H9 (cell line): ENCODE results near the gene MAN1A1. TPM values are rescaled to one million over a fixed set of nuclear protein-coding genes. Genes with fewer than 3 reads are reported as not detected.

Experiments used
- DNase-seq: peaks from one replicate; pipeline ENCODE4 v3.0.0-alpha.2; 2017
- H2AFZ ChIP-seq: one replicate; pipeline ENCODE4 v1.6.1; 2013; ENCODE audit warnings: mild to moderate bottlenecking, low read length, control low read depth, moderate library complexity
- H2AK5ac ChIP-seq: 2 replicates; pipeline ENCODE4 v1.6.1; 2013; ENCODE audit warnings: low read length, control low read depth, mixed read lengths; ENCODE audit not compliant: insufficient read length
- H2BK120ac ChIP-seq: one replicate; pipeline ENCODE4 v1.6.1; 2013; ENCODE audit warnings: low read depth, mild to moderate bottlenecking, low read length, control low read depth, inconsistent platforms; ENCODE audit not compliant: poor library complexity, severe bottlenecking
- H2BK12ac ChIP-seq: 2 replicates; pipeline ENCODE4 v1.6.1; 2013; ENCODE audit warnings: low read length, control low read depth, mixed read lengths, low read depth; ENCODE audit not compliant: insufficient read length
- H2BK15ac ChIP-seq: 2 replicates; pipeline ENCODE4 v1.6.1; 2013; ENCODE audit warnings: low read depth, low read length, control low read depth
- H2BK20ac ChIP-seq: one replicate; pipeline ENCODE4 v1.6.1; 2013; ENCODE audit warnings: low read depth, mild to moderate bottlenecking, low read length, control low read depth, inconsistent platforms; ENCODE audit not compliant: poor library complexity, severe bottlenecking
- H2BK5ac ChIP-seq: 2 replicates; pipeline ENCODE4 v1.6.1; 2013; ENCODE audit warnings: low read length, control low read depth, mixed read lengths; ENCODE audit not compliant: insufficient read length
- H3K14ac ChIP-seq: 2 replicates; pipeline ENCODE4 v1.6.1; 2013; ENCODE audit warnings: low read length, control low read depth; ENCODE audit not compliant: insufficient read depth
- H3K18ac ChIP-seq: 2 replicates; pipeline ENCODE4 v1.6.1; 2013; ENCODE audit warnings: low read depth, mild to moderate bottlenecking, mixed read lengths, low read length, control low read depth; ENCODE audit not compliant: insufficient read length
- H3K23ac ChIP-seq: 2 replicates; pipeline ENCODE4 v1.6.1; 2013; ENCODE audit warnings: low read length, control low read depth, mixed read lengths, low read depth; ENCODE audit not compliant: insufficient read length
- H3K23me2 ChIP-seq: 2 replicates; pipeline ENCODE4 v1.6.1; 2013; ENCODE audit warnings: low read depth, mild to moderate bottlenecking, mixed read lengths, low read length, control low read depth; ENCODE audit not compliant: insufficient read length, poor library complexity, severe bottlenecking
- H3K27ac ChIP-seq: 2 replicates; pipeline ENCODE4 v1.5.1; 2013; ENCODE audit warnings: low read length, control low read depth, mixed read lengths, low read depth; ENCODE audit not compliant: insufficient read length
- H3K27me3 ChIP-seq: 2 replicates; pipeline ENCODE4 v1.6.1; 2013; ENCODE audit warnings: low read length, control low read depth, inconsistent platforms; ENCODE audit not compliant: insufficient read depth
- H3K4ac ChIP-seq: 2 replicates; pipeline ENCODE4 v1.6.1; 2013; ENCODE audit warnings: low read depth, mild to moderate bottlenecking, control low read depth, inconsistent platforms, low read length, moderate library complexity
- H3K4me1 ChIP-seq: 2 replicates; pipeline ENCODE4 v1.6.1; 2013; ENCODE audit warnings: low read length, control low read depth, inconsistent platforms; ENCODE audit not compliant: insufficient read depth
- H3K4me2 ChIP-seq: 2 replicates; pipeline ENCODE4 v1.6.1; 2013; ENCODE audit warnings: low read length, control low read depth, mixed read lengths; ENCODE audit not compliant: insufficient read length, insufficient read depth
- H3K56ac ChIP-seq: 2 replicates; pipeline ENCODE4 v1.6.1; 2013; ENCODE audit warnings: low read depth, mild to moderate bottlenecking, mixed read lengths, low read length, control low read depth; ENCODE audit not compliant: insufficient read length
- H3K79me1 ChIP-seq: 2 replicates; pipeline ENCODE4 v1.6.1; 2013; ENCODE audit warnings: low read depth, mild to moderate bottlenecking, moderate library complexity, low read length, control low read depth, inconsistent platforms; ENCODE audit not compliant: insufficient read depth, poor library complexity, severe bottlenecking
- H3K79me2 ChIP-seq: 2 replicates; pipeline ENCODE4 v1.6.1; 2013; ENCODE audit warnings: low read length, control low read depth, inconsistent platforms; ENCODE audit not compliant: insufficient read depth
- H3K9ac ChIP-seq: 2 replicates; pipeline ENCODE4 v1.6.1; 2013; ENCODE audit warnings: low read length, control low read depth, mixed read lengths; ENCODE audit not compliant: insufficient read length; ENCODE audit errors: extremely low read depth
- H3K9me3 ChIP-seq: one replicate; pipeline ENCODE4 v1.6.1; 2013; ENCODE audit warnings: low read depth, low read length, inconsistent platforms; ENCODE audit not compliant: control insufficient read depth
- H3T11ph ChIP-seq: one replicate; pipeline ENCODE4 v1.6.1; 2013; ENCODE audit warnings: mild to moderate bottlenecking, low read length, control low read depth, inconsistent platforms
- H4K20me1 ChIP-seq: one replicate; pipeline ENCODE4 v1.6.1; 2013; ENCODE audit not compliant: control insufficient read depth, insufficient read length, insufficient read depth
- H4K5ac ChIP-seq: 2 replicates; pipeline ENCODE4 v1.6.1; 2013; ENCODE audit warnings: low read depth, mild to moderate bottlenecking, mixed read lengths, low read length, control low read depth; ENCODE audit not compliant: insufficient read length
- H4K8ac ChIP-seq: replicated peaks from 2 replicates; pipeline ENCODE4 v1.6.1; 2013; ENCODE audit warnings: low read length, control low read depth, mixed read lengths, low read depth; ENCODE audit not compliant: insufficient read length
- H4K91ac ChIP-seq: 2 replicates; pipeline ENCODE4 v1.6.1; 2013; ENCODE audit warnings: low read depth, mild to moderate bottlenecking, moderate library complexity, mixed read lengths, low read length, control low read depth; ENCODE audit not compliant: insufficient read length
- H3K27ac Mint-ChIP-seq, 3 experiments: 2 replicates in 2 of 3; 3 replicates in 1 of 3; pipeline ENCODE4 v1.8.0; 2020 to 2021; ENCODE audit warnings: mixed read lengths in 3 of 3, mild to moderate bottlenecking in 1 of 3, moderate library complexity in 1 of 3
- H3K27me3 Mint-ChIP-seq: 2 replicates; pipeline ENCODE4 v1.8.0; 2021; ENCODE audit warnings: low read depth, mild to moderate bottlenecking, moderate library complexity, mixed read lengths
- H3K36me3 Mint-ChIP-seq, 3 experiments: 2 replicates in 2 of 3; 3 replicates in 1 of 3; pipeline ENCODE4 v1.8.0; 2020 to 2021; ENCODE audit warnings: low read depth in 3 of 3, mixed read lengths in 3 of 3; ENCODE audit not compliant: insufficient read depth in 1 of 3
- H3K4me1 Mint-ChIP-seq, 2 experiments: 2 replicates each; pipeline ENCODE4 v1.8.0; 2020; ENCODE audit warnings: mixed read lengths in 2 of 2
- H3K4me3 Mint-ChIP-seq, 2 experiments: 2 replicates in 1 of 2; 3 replicates in 1 of 2; pipeline ENCODE4 v1.8.0; 2020 to 2021; ENCODE audit warnings: mild to moderate bottlenecking in 2 of 2, mixed read lengths in 2 of 2, moderate library complexity in 1 of 2
- H3K9me3 Mint-ChIP-seq, 2 experiments: 2 replicates in 1 of 2; 3 replicates in 1 of 2; pipeline ENCODE4 v1.8.0; 2020; ENCODE audit warnings: mild to moderate bottlenecking in 2 of 2, mixed read lengths in 2 of 2, moderate library complexity in 1 of 2
- WGBS: extraction: QIAGEN DNeasy Blood & Tissue Kit; methylation state at CpG from one replicate; pipeline ENCODE4 v1.1.7; 2013; ENCODE audit warnings: missing lambda C conversion rate, low lambda C conversion rate, mixed read lengths; ENCODE audit not compliant: insufficient read length; ENCODE audit errors: extremely low coverage; 5-methylcytosine and 5-hydroxymethylcytosine counted together
- total RNA-seq: library from RNA; stranded (reverse); gene quantifications from 2 replicates; pipeline ENCODE4 v1.2.1, GENCODE V29; 2021
- TF ChIP-seq, protein P1 (sequence below): fragments of 200-600 bp; sonication (generic); conservative IDR thresholded peaks from 3 replicates; pipeline ENCODE4 v1.8.0; 2021; ENCODE audit warnings: antibody characterized with exemption, mild to moderate bottlenecking

Gene MAN1A1
- total RNA-seq, 1 experiment from 2014 or later = 1.6 TPM

DNA sequence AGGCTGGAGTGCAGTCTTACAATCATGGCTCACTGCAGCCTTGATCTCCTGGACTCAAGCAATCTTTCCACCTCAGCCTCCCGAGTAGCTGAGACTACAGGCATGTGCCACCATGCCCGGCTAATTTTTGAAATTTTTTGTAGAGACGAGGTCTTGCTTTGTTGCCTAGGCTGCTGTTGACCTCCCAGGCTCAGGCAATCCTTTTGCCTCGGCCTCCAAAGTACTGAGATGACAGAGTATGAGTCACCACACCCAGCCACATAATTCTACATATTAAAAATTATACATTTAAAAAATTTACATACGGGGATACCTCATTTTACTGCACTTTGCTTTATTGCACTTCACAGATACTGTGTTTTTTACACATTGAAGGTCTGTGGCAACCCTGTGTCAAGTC is 115.1 kb downstream of the MAN1A1 start:
- H3K27me3 ChIP-seq = no peaks in the 10 kb centered on the region
- no peak overlapping the region for H2AK5ac ChIP-seq
- no peaks in the 10 kb centered on the region for H3K79me2 ChIP-seq
- peaks cover 5% of the 10 kb centered on the region for H3K9me3 ChIP-seq
- H3K27ac ChIP-seq = no peak overlapping the region
- H3T11ph ChIP-seq = no peak overlapping the region
- no peak overlapping the region for H3K14ac ChIP-seq
- H2AFZ ChIP-seq = no peak overlapping the region
- H3K27me3 Mint-ChIP-seq = no peaks in the 10 kb centered on the region
- TF ChIP-seq, protein P1, sequence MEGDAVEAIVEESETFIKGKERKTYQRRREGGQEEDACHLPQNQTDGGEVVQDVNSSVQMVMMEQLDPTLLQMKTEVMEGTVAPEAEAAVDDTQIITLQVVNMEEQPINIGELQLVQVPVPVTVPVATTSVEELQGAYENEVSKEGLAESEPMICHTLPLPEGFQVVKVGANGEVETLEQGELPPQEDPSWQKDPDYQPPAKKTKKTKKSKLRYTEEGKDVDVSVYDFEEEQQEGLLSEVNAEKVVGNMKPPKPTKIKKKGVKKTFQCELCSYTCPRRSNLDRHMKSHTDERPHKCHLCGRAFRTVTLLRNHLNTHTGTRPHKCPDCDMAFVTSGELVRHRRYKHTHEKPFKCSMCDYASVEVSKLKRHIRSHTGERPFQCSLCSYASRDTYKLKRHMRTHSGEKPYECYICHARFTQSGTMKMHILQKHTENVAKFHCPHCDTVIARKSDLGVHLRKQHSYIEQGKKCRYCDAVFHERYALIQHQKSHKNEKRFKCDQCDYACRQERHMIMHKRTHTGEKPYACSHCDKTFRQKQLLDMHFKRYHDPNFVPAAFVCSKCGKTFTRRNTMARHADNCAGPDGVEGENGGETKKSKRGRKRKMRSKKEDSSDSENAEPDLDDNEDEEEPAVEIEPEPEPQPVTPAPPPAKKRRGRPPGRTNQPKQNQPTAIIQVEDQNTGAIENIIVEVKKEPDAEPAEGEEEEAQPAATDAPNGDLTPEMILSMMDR = no peak
- H3K18ac ChIP-seq = no peak overlapping the region
- WGBS = no CpG with 5 or more reads among the region's 5 CpGs
- no peak overlapping the region for H4K91ac ChIP-seq
- H3K4me2 ChIP-seq = no peak overlapping the region
- no peak overlapping the region for H2BK15ac ChIP-seq
- H3K4me3 Mint-ChIP-seq = no peak overlapping the region
- no peaks in the 10 kb centered on the region for H3K79me1 ChIP-seq
- H2BK20ac ChIP-seq = no peak overlapping the region
- H3K9me3 Mint-ChIP-seq = peaks cover 3 to 7% of the 10 kb centered on the region in 2 experiments; a peak in 4 of 5 replicates
- no peak overlapping the region for H3K27ac Mint-ChIP-seq
- DNase-seq = no peak
- no peak overlapping the region for H4K5ac ChIP-seq
- H3K4ac ChIP-seq = no peak overlapping the region
- H2BK12ac ChIP-seq = no peak overlapping the region
- no peak overlapping the region for H4K8ac ChIP-seq
- no peak overlapping the region for H3K23ac ChIP-seq
- H3K36me3 Mint-ChIP-seq = peaks cover 0 to 5% (median 4%) of the 10 kb centered on the region in 3 experiments; a peak in 3 of 7 replicates
- H3K9ac ChIP-seq = no peak overlapping the region
- no peaks in the 10 kb centered on the region for H3K23me2 ChIP-seq
- H2BK120ac ChIP-seq = no peak overlapping the region
- H3K4me1 Mint-ChIP-seq = peaks cover 0 to 3% of the 10 kb centered on the region in 2 experiments; a peak in 2 of 4 replicates
- no peaks in the 10 kb centered on the region; the same call in 1 of the 2 replicates for H3K4me1 ChIP-seq
- H3K56ac ChIP-seq = no peak overlapping the region
- no peak overlapping the region for H2BK5ac ChIP-seq
- H4K20me1 ChIP-seq = no peaks in the 10 kb centered on the region
